ENCODE results near the gene PTH2.

Gene PTH2

GRCh38 chr19:49431330-49431749 is 8.1 kb upstream of the PTH2 start:
- Mint-ChIP-seq H3K9me3 (no peaks in the 10 kb centered on the region), H3K27ac (no peak overlapping the region), H3K36me3 (ENCODE audit: low read depth) (no peaks in the 10 kb centered on the region), H3K27me3 (ENCODE audit: low read depth) (peaks cover 85% of the 10 kb centered on the region), H3K4me3 (no peak overlapping the region), H3K4me1 (ENCODE audit: low read depth) (peaks cover 36% of the 10 kb centered on the region)
- DNase-seq (ENCODE audit: low spot score), result no peak

- no peaks in the 10 kb centered on the region for H3K36me3 Mint-ChIP-seq (ENCODE audit: low read depth)
- DNase-seq (ENCODE audit: low spot score), result no peak
- H3K4me1 Mint-ChIP-seq (ENCODE audit: low read depth), result peaks cover 33% of the 10 kb centered on the region
Measured at GRCh38 chr19:49430678-49431329, 7.6 kb upstream of the PTH2 start.

GRCh38 chr19:49430172-49430677 is 7.0 kb upstream of the PTH2 start:
- H3K36me3 Mint-ChIP-seq (ENCODE audit: low read depth), result no peaks in the 10 kb centered on the region
- peaks cover 85% of the 10 kb centered on the region for H3K27me3 Mint-ChIP-seq (ENCODE audit: low read depth)
- H3K4me3 Mint-ChIP-seq, result no peak overlapping the region
- H3K9me3 Mint-ChIP-seq, result no peaks in the 10 kb centered on the region
- DNase-seq (ENCODE audit: low spot score), result no peak
- H3K27ac Mint-ChIP-seq, result no peak overlapping the region
- H3K4me1 Mint-ChIP-seq (ENCODE audit: low read depth), result peaks cover 27% of the 10 kb centered on the region

More at GRCh38 chr19:49430678-49431329, 7.6 kb upstream of the PTH2 start:
- H3K27ac Mint-ChIP-seq, result no peak overlapping the region
- no peak overlapping the region for H3K4me3 Mint-ChIP-seq
- H3K27me3 Mint-ChIP-seq (ENCODE audit: low read depth), result peaks cover 85% of the 10 kb centered on the region
- H3K9me3 Mint-ChIP-seq, result no peaks in the 10 kb centered on the region

- Mint-ChIP-seq H3K9me3 (no peaks in the 10 kb centered on the region), H3K4me1 (ENCODE audit: low read depth) (peaks cover 36% of the 10 kb centered on the region)
Measured at GRCh38 chr19:49428547-49429451, 5.6 kb upstream of the PTH2 start.

GRCh38 chr19:49427855-49428546 is 4.8 kb upstream of the PTH2 start:
- H3K4me3 Mint-ChIP-seq, result peak overlapping the region; percentile 53
- H3K27me3 Mint-ChIP-seq (ENCODE audit: low read depth), result peaks cover 85% of the 10 kb centered on the region
- DNase-seq (ENCODE audit: low spot score), result peak; percentile 25
- no peak overlapping the region for H3K27ac Mint-ChIP-seq
- no peaks in the 10 kb centered on the region for H3K36me3 Mint-ChIP-seq (ENCODE audit: low read depth)
- peaks cover 41% of the 10 kb centered on the region for H3K4me1 Mint-ChIP-seq (ENCODE audit: low read depth)
- no peaks in the 10 kb centered on the region for H3K9me3 Mint-ChIP-seq

More at GRCh38 chr19:49428547-49429451, 5.6 kb upstream of the PTH2 start:
- Mint-ChIP-seq H3K4me3 (peak overlapping the region; percentile 53), H3K27ac (no peak overlapping the region), H3K27me3 (ENCODE audit: low read depth) (peaks cover 87% of the 10 kb centered on the region), H3K36me3 (ENCODE audit: low read depth) (no peaks in the 10 kb centered on the region)
- no peak for DNase-seq (ENCODE audit: low spot score)

- Mint-ChIP-seq H3K4me1 (ENCODE audit: low read depth) (peaks cover 43% of the 10 kb centered on the region), H3K4me3 (no peak overlapping the region), H3K9me3 (no peaks in the 10 kb centered on the region), H3K27me3 (ENCODE audit: low read depth) (peaks cover 86% of the 10 kb centered on the region), H3K27ac (no peak overlapping the region), H3K36me3 (ENCODE audit: low read depth) (no peaks in the 10 kb centered on the region)
- no peak for DNase-seq (ENCODE audit: low spot score)
Measured at GRCh38 chr19:49427339-49427738, 4.1 kb upstream of the PTH2 start.

- DNase-seq (ENCODE audit: low spot score), result no peak
- Mint-ChIP-seq H3K27ac (no peak overlapping the region), H3K36me3 (ENCODE audit: low read depth) (peaks cover 3% of the 10 kb centered on the region), H3K4me3 (no peak overlapping the region), H3K4me1 (ENCODE audit: low read depth) (peaks cover 46% of the 10 kb centered on the region), H3K27me3 (ENCODE audit: low read depth) (peaks cover 88% of the 10 kb centered on the region), H3K9me3 (no peaks in the 10 kb centered on the region)
Measured at GRCh38 chr19:49425922-49426592, 2.8 kb upstream of the PTH2 start.

GRCh38 chr19:49425178-49425577 is 1.9 kb upstream of the PTH2 start, which contains the start of gene GFY:
Gene GFY (plus strand): TSS chr19:49425388. CDS start chr19:49426431, 1,043 bp downstream.
- Mint-ChIP-seq H3K4me3 (no peak within 1 kb of the TSS), H3K9me3 (no peaks in the 10 kb centered on the region), H3K4me1 (ENCODE audit: low read depth) (peaks cover 43% of the 10 kb centered on the region), H3K27me3 (ENCODE audit: low read depth) (peaks cover 91% of the 10 kb centered on the region), H3K36me3 (ENCODE audit: low read depth) (peaks cover 3% of the 10 kb centered on the region), H3K27ac (no peak within 1 kb of the TSS)
- no peak for DNase-seq (ENCODE audit: low spot score)

- DNase-seq (ENCODE audit: low spot score), result no peak
- Mint-ChIP-seq H3K4me3 (peak overlapping the region; percentile 73), H3K36me3 (ENCODE audit: low read depth) (peaks cover 4% of the 10 kb centered on the region), H3K9me3 (no peaks in the 10 kb centered on the region), H3K27me3 (ENCODE audit: low read depth) (peaks cover 92% of the 10 kb centered on the region), H3K4me1 (ENCODE audit: low read depth) (peaks cover 43% of the 10 kb centered on the region), H3K27ac (peak overlapping the region; percentile 5)
Measured at GRCh38 chr19:49423985-49424303, 703 bp upstream of the PTH2 start.

- Mint-ChIP-seq H3K27ac (peak overlapping the region; percentile 8), H3K4me1 (ENCODE audit: low read depth) (peaks cover 37% of the 10 kb centered on the region), H3K27me3 (ENCODE audit: low read depth) (peaks cover 92% of the 10 kb centered on the region), H3K36me3 (ENCODE audit: low read depth) (peaks cover 4% of the 10 kb centered on the region), H3K9me3 (no peaks in the 10 kb centered on the region), H3K4me3 (peak overlapping the region; percentile 77)
- peak; percentile 68 for DNase-seq (ENCODE audit: low spot score)
Measured at GRCh38 chr19:49422407-49423070, 702 bp downstream of the PTH2 start.

- peak overlapping the region; percentile 46 for H3K27ac Mint-ChIP-seq
- H3K27me3 Mint-ChIP-seq (ENCODE audit: low read depth), result peaks cover 86% of the 10 kb centered on the region
- no peaks in the 10 kb centered on the region for H3K9me3 Mint-ChIP-seq
- H3K36me3 Mint-ChIP-seq (ENCODE audit: low read depth), result peaks cover 4% of the 10 kb centered on the region
- DNase-seq (ENCODE audit: low spot score), result no peak
- H3K4me3 Mint-ChIP-seq, result peak overlapping the region; percentile 60
- peaks cover 32% of the 10 kb centered on the region for H3K4me1 Mint-ChIP-seq (ENCODE audit: low read depth)
Measured at GRCh38 chr19:49421878-49422202, 1.4 kb downstream of the PTH2 start.

GRCh38 chr19:49421039-49421877 is 2.0 kb downstream of the PTH2 start:
- Mint-ChIP-seq H3K36me3 (ENCODE audit: low read depth) (peaks cover 4% of the 10 kb centered on the region), H3K4me3 (peak overlapping the region; percentile 60), H3K27ac (peak overlapping the region; percentile 46), H3K4me1 (ENCODE audit: low read depth) (peaks cover 27% of the 10 kb centered on the region), H3K9me3 (no peaks in the 10 kb centered on the region), H3K27me3 (ENCODE audit: low read depth) (peaks cover 81% of the 10 kb centered on the region)
- DNase-seq (ENCODE audit: low spot score), result peak; percentile 58

Data from T-helper 2 cell treated with Interferon-gamma antibody and Interleukin-4, amounts not matched to agents 5 μg/mL and 100 μg/mL, for 36 hours (primary cell).